ENCODE data around the gene PANK2.

DNA sequence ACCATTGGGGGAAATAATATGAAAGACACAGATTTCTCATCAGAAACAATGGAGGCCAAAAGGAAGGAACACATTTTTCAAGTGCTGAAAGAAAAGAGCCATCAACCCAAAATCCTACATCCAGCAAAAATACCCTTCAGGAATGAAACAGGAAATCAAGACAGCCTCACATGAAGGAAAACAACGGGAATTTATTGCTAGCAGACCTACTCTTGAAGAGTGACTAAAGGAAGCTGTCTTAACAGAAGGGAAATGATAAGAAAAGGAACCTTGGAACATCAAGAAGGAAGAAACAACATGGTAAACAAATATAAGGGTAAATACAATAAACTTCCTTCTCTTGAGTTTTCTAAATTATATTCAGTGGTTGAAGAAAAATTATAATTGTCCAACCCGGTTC is 82.0 kb downstream of the PANK2 start:
- no peak for TF ChIP-seq EZH2 (IDR thresholded peaks at IDR 0.05; ENCODE audit: low read length)
- TF ChIP-seq, protein P1, sequence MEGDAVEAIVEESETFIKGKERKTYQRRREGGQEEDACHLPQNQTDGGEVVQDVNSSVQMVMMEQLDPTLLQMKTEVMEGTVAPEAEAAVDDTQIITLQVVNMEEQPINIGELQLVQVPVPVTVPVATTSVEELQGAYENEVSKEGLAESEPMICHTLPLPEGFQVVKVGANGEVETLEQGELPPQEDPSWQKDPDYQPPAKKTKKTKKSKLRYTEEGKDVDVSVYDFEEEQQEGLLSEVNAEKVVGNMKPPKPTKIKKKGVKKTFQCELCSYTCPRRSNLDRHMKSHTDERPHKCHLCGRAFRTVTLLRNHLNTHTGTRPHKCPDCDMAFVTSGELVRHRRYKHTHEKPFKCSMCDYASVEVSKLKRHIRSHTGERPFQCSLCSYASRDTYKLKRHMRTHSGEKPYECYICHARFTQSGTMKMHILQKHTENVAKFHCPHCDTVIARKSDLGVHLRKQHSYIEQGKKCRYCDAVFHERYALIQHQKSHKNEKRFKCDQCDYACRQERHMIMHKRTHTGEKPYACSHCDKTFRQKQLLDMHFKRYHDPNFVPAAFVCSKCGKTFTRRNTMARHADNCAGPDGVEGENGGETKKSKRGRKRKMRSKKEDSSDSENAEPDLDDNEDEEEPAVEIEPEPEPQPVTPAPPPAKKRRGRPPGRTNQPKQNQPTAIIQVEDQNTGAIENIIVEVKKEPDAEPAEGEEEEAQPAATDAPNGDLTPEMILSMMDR (optimal IDR thresholded peaks at IDR 0.05 in 1 of 3, IDR thresholded peaks at IDR 0.05 in 1 of 3, conservative IDR thresholded peaks at IDR 0.05 in 1 of 3; ENCODE audit: extremely low read depth in 1 of 3, insufficient read depth in 2 of 3, low read length in 3 of 3) = no peak

All from keratinocyte (primary cell).